Left ventricle myocardium superior (tissue), 1 donor: ENCODE results near the gene GPR39. TPM values are rescaled to one million over a fixed set of nuclear protein-coding genes. Genes with fewer than 3 reads are reported as not detected.

Experiments used
- ATAC-seq: fragments of 200-7000 bp; cut with Tn5 transposase; one replicate; pipeline ENCODE4 v1.9.1; 2020; ENCODE audit warnings: mild to moderate bottlenecking, moderate library complexity
- DNase-seq: peaks from one replicate; pipeline ENCODE4 v3.0.0-alpha.2; 2020
- intact Hi-C: fragments of 100-400 bp; cut with micrococcal nuclease; formaldehyde crosslinking; loops from one replicate; pipeline ENCODE4 v1.11.0; 2022
- total RNA-seq: library from RNA; stranded (reverse); fragmentation: NEBNext Ultra II Directional; extraction: Animal tissue kit (Norgen Biotek cat#: 25700); gene quantifications from one replicate; pipeline ENCODE4 v1.2.1, GENCODE V29; 2021
- donor health status: DM: no; HTN: yes; CAD: no; lungs with severe emphysema.

Gene GPR39
- total RNA-seq, 1 donor from 2014 or later, result not detected

DNA sequence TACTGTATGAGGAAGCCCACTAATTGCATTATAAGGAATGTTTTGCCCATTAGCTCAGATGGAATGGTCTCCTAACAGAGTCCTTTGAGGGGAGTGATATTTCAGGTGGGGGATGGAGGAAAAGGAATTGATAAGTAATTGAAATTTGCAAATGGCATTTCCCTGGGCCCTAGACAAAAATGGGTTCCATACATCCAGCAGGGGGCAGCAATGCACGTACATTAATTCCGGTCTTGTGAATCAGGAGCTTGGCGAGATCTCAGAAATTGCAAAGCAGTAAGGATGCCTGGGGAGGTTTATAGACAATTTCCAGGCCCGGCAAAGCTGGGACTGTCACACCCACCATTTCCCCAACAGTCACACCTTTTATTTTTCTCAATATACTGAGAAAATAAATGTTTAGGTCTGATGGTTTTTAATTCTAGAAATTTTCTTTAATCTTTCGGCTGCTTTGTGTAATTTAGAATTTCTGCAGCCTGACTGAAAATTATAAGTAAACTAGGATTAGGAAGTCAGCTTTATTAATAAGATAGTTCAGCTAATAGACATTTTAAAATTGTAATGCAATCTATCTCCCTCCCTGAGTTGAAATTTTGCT, 130.6 kb downstream of the GPR39 start:
- DNase-seq, result peak; percentile 60
- intact Hi-C loops, result no loop called here
- no peak for ATAC-seq

DNA sequence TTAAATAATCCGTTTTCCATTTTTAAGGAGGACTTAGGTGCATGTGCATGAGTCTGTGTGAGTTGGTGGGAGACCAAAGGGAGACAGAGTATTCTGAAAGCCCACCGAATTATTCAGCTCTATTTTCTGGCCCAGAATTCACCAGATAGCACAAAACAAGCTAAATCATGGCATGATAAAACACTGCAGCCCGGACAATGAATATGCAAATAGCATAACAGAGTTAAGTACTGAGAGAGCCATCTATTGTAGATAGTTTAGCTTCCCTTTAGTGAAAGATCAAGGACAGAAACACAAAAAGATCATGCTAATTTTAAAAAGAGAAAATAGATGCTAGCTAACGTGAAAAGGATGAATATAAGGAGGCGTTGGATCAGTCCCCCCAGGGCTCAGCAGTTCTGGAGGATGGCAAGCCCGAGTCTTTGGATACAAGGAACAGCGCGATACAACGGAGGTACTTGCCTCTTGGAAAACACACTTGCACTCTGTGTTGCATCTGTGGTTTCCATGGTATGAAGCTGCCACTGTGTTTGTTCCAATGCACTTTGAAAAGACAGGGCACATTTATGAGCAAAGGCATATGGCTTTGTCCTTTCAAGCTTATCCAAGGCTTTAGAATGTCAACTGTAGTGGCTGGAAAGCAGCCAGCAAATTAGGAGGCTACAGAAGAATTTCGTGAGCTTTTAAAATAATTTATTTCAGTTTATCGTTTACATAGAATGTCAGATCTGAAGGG, 133.5 kb downstream of the GPR39 start:
- DNase-seq (no peak), ATAC-seq (no peak)
- intact Hi-C loops, result no loop called here

DNA sequence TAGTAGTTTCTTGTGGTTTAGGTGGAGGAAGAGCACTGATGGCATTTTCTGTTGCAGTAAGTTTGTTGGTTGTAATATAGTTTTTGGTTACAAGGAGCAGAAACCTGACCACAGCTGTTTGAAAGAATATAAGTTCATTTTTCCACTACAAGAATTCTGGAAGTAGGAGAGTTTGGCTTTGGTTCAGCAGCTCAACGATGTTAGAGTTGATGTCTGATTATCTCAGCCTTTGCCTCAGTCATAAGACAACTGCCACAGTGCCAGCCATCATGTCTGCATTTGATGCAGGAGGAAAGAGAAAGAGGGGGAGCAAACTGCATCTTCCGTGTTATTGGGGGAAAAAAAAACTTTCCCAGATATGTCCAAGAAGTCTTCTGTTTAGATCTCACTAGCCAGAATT, 134.3 kb downstream of the GPR39 start:
- DNase-seq (no peak), ATAC-seq (no peak)
- intact Hi-C loops, result no loop called here

DNA sequence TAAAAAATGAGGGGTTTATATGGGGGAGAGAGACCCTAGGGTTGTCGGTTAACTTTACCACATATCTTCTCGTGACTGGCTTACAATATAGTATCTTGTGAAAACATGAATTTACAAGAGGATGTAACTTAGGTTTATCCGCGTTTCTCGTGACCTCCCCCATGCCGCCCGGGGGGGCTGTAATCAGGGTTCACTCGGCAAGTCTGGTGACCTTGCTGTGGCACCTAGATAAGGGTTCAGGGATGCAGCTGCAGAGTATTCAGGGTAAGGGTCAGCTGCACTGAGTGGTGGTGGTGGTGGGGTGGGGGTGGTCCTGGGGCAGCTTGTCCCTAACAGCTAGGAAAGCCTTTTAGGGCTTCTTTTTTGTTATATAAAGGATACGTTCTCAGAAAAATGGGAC, 141.1 kb downstream of the GPR39 start:
- DNase-seq (no peak), ATAC-seq (no peak)
- intact Hi-C loops, result no loop called here

DNA sequence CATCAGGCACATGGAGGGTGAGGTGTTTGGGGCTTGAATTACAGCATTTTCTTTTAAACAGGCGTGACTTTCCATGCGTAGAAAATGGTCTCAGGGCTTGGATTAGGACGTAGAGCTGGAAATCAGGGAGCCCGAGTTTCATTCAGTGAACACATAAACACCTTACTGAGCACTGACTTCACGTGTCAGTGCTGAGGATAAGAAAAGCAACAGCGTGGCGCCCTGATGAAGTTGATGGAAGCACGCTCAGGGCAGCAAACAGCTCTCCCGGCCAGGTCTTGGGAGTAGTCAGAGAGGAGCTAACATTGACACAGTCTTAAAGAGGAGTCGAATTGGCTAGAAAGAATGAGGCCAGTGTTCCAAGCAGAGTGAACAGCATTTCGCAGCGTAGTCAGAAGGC, 142.7 kb downstream of the GPR39 start:
- DNase-seq (no peak), ATAC-seq (no peak)
- intact Hi-C loops, result no loop called here

DNA sequence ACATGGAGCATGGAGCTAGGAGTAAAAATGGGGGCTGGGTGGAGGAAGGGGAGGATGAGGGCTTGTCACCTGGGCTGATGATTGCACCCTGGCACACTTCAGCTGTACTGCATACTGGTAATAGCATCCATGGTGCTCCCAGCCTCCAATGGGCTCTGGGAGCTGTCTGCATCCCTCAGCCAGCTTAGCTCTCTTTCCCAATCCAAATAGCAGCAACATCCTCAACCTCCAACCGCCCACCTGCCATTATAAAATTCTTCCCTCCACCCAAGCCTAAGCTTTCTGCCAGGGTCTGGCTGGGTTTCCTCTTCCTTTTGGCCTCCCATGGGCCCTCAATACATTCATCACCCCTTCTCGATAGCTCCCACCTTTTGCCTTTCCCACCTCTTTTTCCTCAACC, 143.3 kb downstream of the GPR39 start:
- ATAC-seq, result no peak
- intact Hi-C loops, result no loop called here
- no peak for DNase-seq

DNA sequence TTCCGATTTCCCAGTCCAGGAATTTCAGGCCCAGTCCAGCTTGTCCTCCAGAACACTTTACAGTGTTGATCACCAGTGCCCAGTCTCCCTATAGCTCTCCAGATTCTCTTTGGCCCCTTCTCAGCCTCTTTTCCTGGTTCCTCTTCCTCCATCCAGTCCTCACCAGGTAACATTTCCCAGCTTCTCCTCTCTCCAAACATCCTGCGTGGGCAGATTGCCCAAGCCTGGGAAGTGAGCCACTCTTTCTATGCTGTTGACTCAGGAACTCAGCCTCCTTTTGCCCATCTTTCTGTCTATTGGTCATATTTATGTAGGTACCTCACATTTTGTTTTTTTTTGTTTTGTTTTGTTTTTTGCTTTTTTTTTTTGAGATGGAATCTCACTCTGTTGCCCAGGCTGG, 144.0 kb downstream of the GPR39 start:
- DNase-seq, result no peak
- intact Hi-C loops, result no loop called here
- ATAC-seq, result no peak

DNA sequence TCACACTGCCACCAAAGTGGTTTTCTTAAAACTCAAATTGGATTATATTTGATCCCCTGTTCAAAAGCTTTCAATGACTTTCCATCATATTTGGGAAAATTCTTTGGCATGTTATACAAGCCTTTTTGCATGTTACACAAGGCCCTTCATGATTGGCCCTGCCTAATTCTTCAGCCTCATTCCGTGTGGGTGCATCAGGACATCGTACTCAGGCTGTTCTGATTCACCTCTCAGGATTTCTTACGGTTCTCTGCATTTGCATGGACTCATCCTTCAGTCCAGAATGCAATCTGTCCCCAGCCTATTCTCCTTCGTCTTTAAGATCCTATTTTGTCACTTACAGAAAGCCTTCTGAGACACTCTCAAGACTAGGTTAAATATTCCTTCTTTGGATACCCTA, 145.6 kb downstream of the GPR39 start:
- intact Hi-C loops, result no loop called here
- ATAC-seq, result no peak
- no peak for DNase-seq

DNA sequence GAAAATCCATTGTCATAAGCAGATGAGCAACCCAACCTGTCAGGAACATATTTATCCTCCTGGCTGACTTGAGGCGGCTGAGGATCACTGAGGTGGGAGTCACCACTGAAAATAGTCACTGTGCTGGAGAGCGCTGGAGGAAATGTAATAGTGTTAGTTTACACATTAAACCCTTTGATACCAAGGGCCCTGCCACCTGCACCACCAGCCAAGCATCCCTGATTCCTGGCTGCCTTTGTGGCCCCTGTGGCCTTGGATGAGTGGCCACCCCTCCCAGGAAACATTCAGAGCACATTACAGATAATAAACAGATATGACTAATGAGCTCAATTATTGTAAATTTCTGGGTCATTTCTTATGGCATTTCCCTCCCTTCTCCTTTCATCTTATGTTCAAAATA, 147.5 kb downstream of the GPR39 start:
- DNase-seq, result no peak
- no peak for ATAC-seq
- intact Hi-C loops, result no loop called here

DNA sequence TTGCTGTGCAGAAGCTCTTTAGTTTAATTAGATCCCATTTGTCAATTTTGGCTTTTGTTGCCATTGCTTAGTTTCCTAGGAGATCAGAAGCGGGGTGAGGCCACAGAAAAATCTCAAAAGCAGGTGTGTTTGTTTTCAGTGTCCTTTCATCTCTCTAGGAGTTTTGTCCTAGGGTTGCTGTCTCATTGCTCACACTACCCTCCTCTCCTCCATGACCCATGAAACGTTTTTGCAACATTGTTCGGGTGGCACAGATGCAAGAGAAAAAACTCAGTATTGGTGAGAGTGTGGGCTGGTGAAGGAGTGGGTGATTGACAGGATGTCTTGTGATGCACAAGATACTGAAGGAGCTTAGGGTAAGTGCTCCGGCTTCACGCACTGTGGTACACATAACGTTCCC, 149.8 kb downstream of the GPR39 start:
- intact Hi-C loops, result no loop called here
- ATAC-seq (no peak), DNase-seq (no peak)

DNA sequence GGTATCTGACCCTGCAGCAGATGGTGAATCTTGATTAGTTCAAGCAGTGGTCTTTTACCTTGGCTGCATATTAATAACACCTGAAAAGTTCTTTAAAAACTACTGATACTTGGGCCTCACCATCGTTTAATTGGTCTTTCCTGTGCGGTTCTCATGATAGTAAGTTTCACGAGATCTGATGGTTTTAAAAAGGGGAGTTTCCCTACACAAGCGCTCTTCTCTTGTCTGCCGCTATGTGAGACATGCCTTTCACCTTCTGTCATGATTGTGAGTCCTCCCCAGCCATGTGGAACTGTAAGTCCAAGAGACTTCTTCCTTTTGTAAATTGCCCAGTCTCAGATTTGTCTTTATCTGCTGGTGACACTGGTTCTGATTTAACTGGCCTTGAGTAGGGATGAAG, 151.1 kb downstream of the GPR39 start:
- ATAC-seq, result no peak
- intact Hi-C loops, result no loop called here
- DNase-seq, result no peak

DNA sequence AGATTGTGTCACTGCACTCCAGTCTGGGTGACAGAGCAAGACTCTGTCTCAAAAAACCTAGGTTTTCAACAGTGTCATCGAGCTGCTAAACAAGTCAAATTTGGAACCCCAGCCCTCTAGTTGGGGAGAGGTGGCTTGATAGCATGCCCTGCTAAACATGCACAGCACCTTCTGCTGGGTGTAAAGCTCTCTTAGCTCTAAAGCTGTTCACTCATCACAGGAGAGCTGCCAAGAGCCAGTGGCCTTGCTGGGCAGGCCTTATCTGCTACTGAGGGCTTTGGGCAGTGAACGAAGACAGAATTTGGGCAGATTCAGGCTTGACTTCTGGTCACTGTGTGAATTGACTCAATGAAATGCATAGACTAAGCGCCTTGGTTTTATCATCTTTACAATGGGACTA, 152.1 kb downstream of the GPR39 start:
- DNase-seq (no peak), ATAC-seq (no peak)
- intact Hi-C loops, result no loop called here

DNA sequence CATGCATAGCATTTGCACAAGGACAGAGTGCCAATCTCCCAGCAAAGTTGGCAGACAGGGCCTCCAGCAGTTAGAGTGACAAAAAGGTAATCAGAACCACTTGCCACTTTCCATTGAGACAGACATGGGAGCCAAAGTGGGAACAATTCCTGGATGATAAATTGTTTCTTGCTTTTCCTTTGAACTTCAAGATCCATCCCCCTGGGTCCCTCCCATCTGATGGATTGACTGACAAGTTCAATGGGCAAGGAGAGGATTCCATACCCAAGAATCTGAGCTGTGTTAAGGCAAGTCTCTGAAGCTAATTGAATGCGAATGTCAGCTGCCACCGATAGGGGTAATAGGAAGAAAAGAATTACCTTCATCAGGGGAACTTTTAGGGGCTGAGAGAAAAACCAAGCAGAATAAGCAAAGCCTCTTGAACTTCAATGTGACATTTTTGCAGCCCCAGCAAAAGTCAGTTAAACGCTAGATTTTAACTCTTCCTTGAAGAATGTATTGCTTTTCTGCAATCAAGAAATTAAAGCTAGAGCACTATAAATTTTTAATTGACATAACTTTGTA, 156.9 kb downstream of the GPR39 start:
- intact Hi-C loops, result no loop called here
- ATAC-seq (no peak), DNase-seq (no peak)

DNA sequence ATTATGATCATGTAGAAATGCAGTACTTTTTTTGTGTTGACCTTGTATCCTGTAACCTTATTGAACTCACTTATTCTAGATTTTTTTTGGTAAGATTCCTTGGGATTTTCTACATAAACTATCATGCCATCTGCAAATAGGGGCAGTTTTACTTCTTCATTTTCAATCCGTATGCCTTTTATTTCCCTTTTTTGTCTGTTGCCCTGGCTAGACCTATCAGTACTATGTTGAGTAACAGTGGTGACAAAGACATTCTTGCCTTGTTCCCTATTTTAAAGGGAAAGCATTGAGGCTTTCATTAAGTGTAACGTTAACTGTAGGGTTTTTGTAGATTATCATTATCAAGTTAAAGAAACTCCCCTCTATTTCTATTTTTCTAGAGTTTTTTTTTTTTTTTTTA, 161.1 kb downstream of the GPR39 start:
- ATAC-seq, result peak; percentile 35
- intact Hi-C loops, result no loop called here
- DNase-seq, result no peak

DNA sequence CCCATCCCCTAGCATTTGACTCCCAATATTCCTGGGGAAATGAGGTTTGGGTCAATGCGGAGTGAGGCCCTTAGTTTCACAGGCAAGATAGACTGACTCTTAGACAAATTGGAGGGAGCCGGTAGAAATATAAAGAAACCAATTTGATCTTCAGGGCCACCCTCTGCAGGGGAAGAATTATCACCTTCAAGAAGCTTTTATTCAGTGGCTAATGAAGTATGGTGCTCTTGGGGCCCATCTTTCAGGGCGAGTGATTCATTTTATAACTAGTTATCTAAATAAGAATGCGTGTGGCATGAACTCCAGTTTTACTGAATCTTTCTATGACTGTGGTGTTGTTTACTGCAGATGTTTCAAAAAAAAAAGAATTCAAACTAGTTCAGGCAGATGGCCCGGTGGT, 165.0 kb downstream of the GPR39 start:
- DNase-seq (no peak), ATAC-seq (no peak)
- intact Hi-C loops, result no loop called here

DNA sequence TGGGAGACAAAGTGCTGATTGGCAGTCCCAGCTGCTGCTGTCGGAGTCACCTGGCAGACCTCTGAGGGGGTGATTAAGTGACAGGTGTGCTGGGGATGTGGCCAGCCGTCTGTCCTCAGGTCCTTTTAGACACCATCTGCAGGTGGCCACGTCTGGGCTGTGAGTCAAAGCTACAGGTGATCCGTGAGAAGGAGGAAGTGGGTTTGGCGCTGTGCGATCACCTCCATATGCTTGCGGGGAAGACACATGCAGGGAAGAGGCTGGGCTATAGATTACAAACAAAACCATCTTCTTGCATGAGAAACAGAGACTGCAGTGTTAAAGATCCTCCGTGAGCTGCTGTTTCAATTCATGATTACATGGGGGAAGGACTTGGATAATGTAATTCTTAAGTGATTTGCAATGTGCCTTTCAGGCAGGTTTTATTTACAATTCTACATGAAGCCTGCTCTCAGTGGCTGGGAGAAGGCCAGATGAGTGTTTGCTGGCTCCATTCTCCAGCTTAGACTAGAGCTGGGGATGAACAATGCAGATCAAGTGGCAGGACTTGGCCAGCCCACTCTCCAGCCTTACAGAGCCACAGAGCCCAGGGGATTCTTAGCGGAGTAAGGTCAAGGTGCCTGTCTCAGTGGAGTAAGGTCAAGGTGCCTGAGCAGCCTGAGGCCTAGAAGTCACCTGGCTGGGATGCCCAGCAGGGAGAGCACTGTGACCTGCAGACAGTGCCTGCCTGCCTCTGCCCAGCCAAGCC, 165.6 kb downstream of the GPR39 start:
- no peak for ATAC-seq
- intact Hi-C loops, result no loop called here

DNA sequence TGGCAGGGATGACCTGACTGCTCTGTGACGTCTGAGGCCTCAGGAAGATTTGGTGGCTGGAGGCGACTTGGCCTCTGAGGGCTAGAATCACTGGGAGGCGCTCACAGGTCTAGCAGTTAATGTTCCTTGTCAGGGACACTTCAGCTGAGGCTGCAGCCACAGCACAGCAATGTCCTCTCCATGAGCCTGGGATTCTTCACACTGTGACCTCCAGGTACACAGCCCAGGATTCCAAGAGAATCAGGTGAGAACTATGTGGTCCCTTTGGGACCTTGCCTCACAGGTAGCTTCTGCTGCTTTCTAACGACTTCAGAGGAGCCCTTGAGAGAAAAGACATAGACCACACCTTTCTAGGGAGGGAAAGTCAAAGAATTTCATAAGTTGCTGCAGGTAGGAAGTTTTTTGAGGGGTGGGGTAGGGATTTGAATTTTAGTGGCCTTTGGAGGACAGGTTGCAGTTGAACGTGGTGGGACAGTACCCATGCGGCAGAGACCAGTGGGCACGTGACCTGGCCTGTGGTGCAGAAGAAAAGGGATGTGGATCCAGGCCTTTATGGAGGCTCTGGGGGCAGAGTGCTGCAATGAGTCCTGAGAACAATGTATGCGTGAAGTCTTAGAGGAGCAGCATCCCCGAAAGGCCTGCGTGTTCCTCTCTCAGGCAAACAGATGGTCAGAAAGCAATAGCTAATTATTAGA, 167.2 kb downstream of the GPR39 start:
- ATAC-seq, result no peak
- intact Hi-C loops, result no loop called here

More for the DNA sequence above, 165.6 kb downstream of the GPR39 start:
- no peak for DNase-seq

DNA sequence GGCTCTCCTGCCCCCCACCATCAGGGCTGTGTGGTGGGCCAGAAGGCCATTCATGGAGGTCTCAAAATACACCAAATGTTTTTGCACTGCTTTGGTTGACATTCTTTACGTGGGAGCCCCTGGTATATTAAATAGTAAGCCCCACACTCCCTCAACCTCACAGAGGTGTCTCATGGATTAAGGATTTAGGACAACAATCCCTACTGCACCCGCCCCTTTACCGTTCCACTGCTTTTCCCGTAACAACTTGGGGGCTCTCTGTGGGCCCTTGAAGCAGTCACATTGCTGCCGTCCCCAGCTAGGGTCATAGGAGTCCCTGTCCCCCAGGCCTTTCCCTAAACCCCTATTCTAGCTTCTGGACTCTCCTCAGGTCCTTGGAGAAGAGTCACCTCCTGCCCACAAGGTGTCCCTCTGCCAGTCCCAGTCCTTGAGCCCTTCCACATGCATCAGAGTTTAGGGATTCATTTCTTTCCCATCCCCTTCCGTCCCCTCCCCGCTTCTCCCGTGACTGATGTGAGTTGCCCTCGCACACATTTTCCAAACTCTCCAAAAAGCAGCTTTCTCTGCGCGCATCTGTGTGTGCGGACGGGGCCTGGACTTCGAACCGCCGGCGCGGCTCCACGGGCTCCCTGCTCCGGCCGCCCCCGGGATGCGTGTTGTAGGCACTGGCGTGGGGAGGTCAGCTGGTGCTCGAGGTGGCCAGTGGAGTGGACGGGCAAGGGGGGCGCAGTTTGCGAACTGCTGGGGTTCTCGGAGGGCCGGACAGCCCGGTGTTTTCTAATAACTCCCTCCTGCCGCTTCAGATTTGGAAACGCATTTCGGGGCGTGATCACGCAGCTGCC, 168.6 kb downstream of the GPR39 start:
- ATAC-seq, result no peak
- no peak for DNase-seq
- intact Hi-C loops, result no loop called here

More for the DNA sequence above, 167.2 kb downstream of the GPR39 start:
- DNase-seq, result no peak

DNA sequence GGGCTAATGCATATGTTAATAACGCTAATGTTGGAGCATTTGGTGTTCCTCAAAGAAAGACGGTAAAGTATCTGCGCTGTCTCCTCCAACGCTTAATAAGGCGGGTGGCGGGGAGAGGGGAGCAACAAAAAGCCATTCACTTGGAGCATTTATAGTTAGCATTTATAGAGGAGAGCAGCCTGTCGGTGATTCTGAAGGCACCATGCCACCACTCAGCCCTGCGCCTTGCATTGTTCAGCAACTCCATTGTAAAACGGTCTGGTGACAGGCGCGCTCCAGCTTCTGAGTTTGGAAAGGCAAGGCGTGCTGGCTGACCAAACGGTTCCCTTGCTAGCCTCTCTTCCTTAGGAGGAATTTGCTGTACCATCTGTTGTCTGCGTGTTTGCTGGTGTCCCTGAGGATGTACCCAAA, 169.5 kb downstream of the GPR39 start:
- intact Hi-C loops, result no loop called here
- ATAC-seq (no peak), DNase-seq (no peak)
